GM23338 (cell line): ENCODE measurements around the gene LRMDA. TPM values are rescaled to one million over a fixed set of nuclear protein-coding genes. Genes with fewer than 3 reads are reported as not detected.

Experiments
- ATAC-seq: fragments of 200-7000 bp; cut with Tn5 transposase; 3 replicates; pipeline ENCODE4 v1.9.1; 2020
- DNase-seq: peaks from one replicate; pipeline ENCODE4 v3.0.0-alpha.2; 2015; ENCODE audit warnings: low spot score
- H2AFZ ChIP-seq: fragments of 200-600 bp; sonication (generic); 2 replicates; pipeline ENCODE4 v1.8.0; 2016; ENCODE audit warnings: antibody characterized with exemption, mild to moderate bottlenecking, moderate library complexity
- H3F3A ChIP-seq: fragments of 200-600 bp; sonication (generic); replicated peaks from 2 replicates; pipeline ENCODE4 v1.8.0; 2017; ENCODE audit warnings: antibody characterized with exemption, mixed run types, low read depth
- H3K27ac ChIP-seq: fragments of 200-600 bp; sonication (generic); 2 replicates; pipeline ENCODE4 v1.6.1; 2016; ENCODE audit warnings: low read depth
- H3K27me3 ChIP-seq: fragments of 200-600 bp; sonication (generic); 2 replicates; pipeline ENCODE4 v1.8.0; 2016; ENCODE audit warnings: mild to moderate bottlenecking, mixed run types, moderate library complexity; ENCODE audit not compliant: insufficient read depth
- H3K36me3 ChIP-seq: fragments of 200-600 bp; sonication (generic); 2 replicates; pipeline ENCODE4 v1.8.0; 2016; ENCODE audit warnings: mild to moderate bottlenecking; ENCODE audit not compliant: insufficient read depth
- H3K4me1 ChIP-seq: fragments of 200-600 bp; sonication (generic); 2 replicates; pipeline ENCODE4 v1.8.0; 2016; ENCODE audit warnings: mild to moderate bottlenecking, moderate library complexity; ENCODE audit not compliant: insufficient read depth
- H3K4me2 ChIP-seq: fragments of 200-600 bp; sonication (generic); 2 replicates; pipeline ENCODE4 v1.7.1; 2017; ENCODE audit warnings: mixed run types
- H3K4me3 ChIP-seq: fragments of 200-600 bp; sonication (generic); 2 replicates; pipeline ENCODE4 v1.6.1; 2016; ENCODE audit warnings: mixed run types
- H3K79me2 ChIP-seq: fragments of 200-600 bp; sonication (generic); replicated peaks from 2 replicates; pipeline ENCODE4 v1.8.0; 2017; ENCODE audit warnings: mild to moderate bottlenecking; ENCODE audit not compliant: insufficient read depth
- H3K9me2 ChIP-seq: fragments of 200-600 bp; sonication (generic); 2 replicates; pipeline ENCODE4 v1.8.0; 2017; ENCODE audit not compliant: insufficient read depth
- H4K20me1 ChIP-seq: fragments of 200-600 bp; sonication (generic); replicated peaks from 2 replicates; pipeline ENCODE4 v1.8.0; 2017; ENCODE audit warnings: mild to moderate bottlenecking; ENCODE audit not compliant: insufficient read depth
- H3K27ac Mint-ChIP-seq: 2 replicates; pipeline ENCODE4 v1.8.0; 2020; ENCODE audit warnings: inconsistent platforms, mild to moderate bottlenecking, moderate library complexity, mixed read lengths
- H3K27me3 Mint-ChIP-seq: 3 replicates; pipeline ENCODE4 v1.8.0; 2022; ENCODE audit warnings: low read depth, mild to moderate bottlenecking, moderate library complexity, mixed read lengths, inconsistent platforms; ENCODE audit not compliant: insufficient read depth, poor library complexity
- H3K36me3 Mint-ChIP-seq: 3 replicates; pipeline ENCODE4 v1.8.0; 2021; ENCODE audit warnings: low read depth, mild to moderate bottlenecking, inconsistent platforms, moderate library complexity, mixed read lengths
- H3K4me1 Mint-ChIP-seq: 3 replicates; pipeline ENCODE4 v1.8.0; 2020; ENCODE audit warnings: mild to moderate bottlenecking, inconsistent platforms, mixed read lengths
- H3K4me3 Mint-ChIP-seq: 3 replicates; pipeline ENCODE4 v1.8.0; 2021; ENCODE audit warnings: moderate library complexity, mild to moderate bottlenecking, inconsistent platforms, mixed read lengths
- H3K9me3 Mint-ChIP-seq: 3 replicates; pipeline ENCODE4 v1.8.0; 2020; ENCODE audit warnings: moderate library complexity, mild to moderate bottlenecking, inconsistent platforms, mixed read lengths
- CREB1 ChIP-seq: fragments of 250-450 bp; sonication (Bioruptor Pico); IDR thresholded peaks from 2 replicates; pipeline ENCODE4 v1.5.0; 2020; ENCODE audit warnings: low read depth, mild to moderate bottlenecking, moderate library complexity
- CTCF ChIP-seq, 2 experiments: fragments of 200-600 bp in 1 of 2; sonication (generic) in 1 of 2; conservative IDR thresholded peaks; 2 replicates each; pipeline versions ENCODE4 v1.5.1 to v1.6.1; 2016 to 2017; ENCODE audit warnings: antibody characterized with exemption in 2 of 2, low read depth in 2 of 2, mild to moderate bottlenecking in 2 of 2, moderate library complexity in 1 of 2
- EZH2phosphoT487 ChIP-seq: fragments of 200-600 bp; sonication (generic); IDR thresholded peaks from one replicate; pipeline ENCODE4 v1.8.1; 2018; ENCODE audit warnings: antibody characterized with exemption; ENCODE audit not compliant: unreplicated experiment
- JUNB ChIP-seq: IDR thresholded peaks from one replicate; pipeline ENCODE4 v1.6.1; 2016; ENCODE audit warnings: antibody characterized with exemption; ENCODE audit not compliant: unreplicated experiment
- NANOG ChIP-seq: IDR thresholded peaks from 2 replicates; pipeline ENCODE4 v1.6.1; 2016; ENCODE audit warnings: antibody characterized with exemption, borderline replicate concordance
- POLR2AphosphoS5 ChIP-seq: IDR thresholded peaks from 2 replicates; pipeline ENCODE4 v1.6.1; 2016; ENCODE audit warnings: antibody characterized with exemption, low read depth
- REST ChIP-seq: IDR thresholded peaks from one replicate; pipeline ENCODE4 v1.6.1; 2018; ENCODE audit warnings: antibody characterized with exemption; ENCODE audit not compliant: unreplicated experiment
- ZNF114 ChIP-seq: fragments of 250-450 bp; sonication (Bioruptor Pico); IDR thresholded peaks from 2 replicates; pipeline ENCODE4 v1.5.0; 2020; ENCODE audit warnings: mild to moderate bottlenecking, moderate library complexity
- ZNF331 ChIP-seq: fragments of 250-450 bp; sonication (Bioruptor Pico); IDR thresholded peaks from 2 replicates; pipeline ENCODE4 v1.5.0; 2020; ENCODE audit warnings: low read depth, mild to moderate bottlenecking, moderate library complexity
- ZNF462 ChIP-seq: fragments of 250-450 bp; sonication (Bioruptor Pico); IDR thresholded peaks from 2 replicates; pipeline ENCODE4 v1.5.0; 2020; ENCODE audit warnings: mild to moderate bottlenecking, moderate library complexity
- polyA plus RNA-seq: library from polyadenylated mRNA; unstranded; fragments of >200 nt; fragmentation: Nextera tagmentation; extraction: Ambion mirVana; gene quantifications from 2 replicates; pipeline ENCODE4 v1.2.1, GENCODE V29; 2016
- total RNA-seq: library from RNA; depleted of rRNA; stranded (reverse); fragments of >200 nt; shearing (Covaris generic); gene quantifications from 2 replicates; pipeline ENCODE4 v1.2.3, GENCODE V29; 2014

The LRMDA gene
- total and polyA plus RNA-seq, 2 experiments from 2014 or later: 0.90 to 1.8 TPM

- TF ChIP-seq JUNB: no peak
- no peak for TF ChIP-seq ZNF331 (CRISPR knock-in tag)
- TF ChIP-seq NANOG: no peak
- TF ChIP-seq REST: no peak
- no peak for TF ChIP-seq POLR2AphosphoS5
- TF ChIP-seq ZNF114 (CRISPR knock-in tag): no peak
Measured at GRCh38 chr10:76548716-76549115, 1117.3 kb downstream of the LRMDA start (continued).

GRCh38 chr10:76549171-76549570, 1117.7 kb downstream of the LRMDA start:
- DNase-seq (no peak), ATAC-seq (no peak)
- no peaks in the 10 kb centered on the region for H3K4me1 ChIP-seq
- no peaks in the 10 kb centered on the region for H3K9me2 ChIP-seq
- H3K36me3 ChIP-seq: no peaks in the 10 kb centered on the region
- no peak overlapping the region for H3K4me3 ChIP-seq
- no peaks in the 10 kb centered on the region for H3K27me3 ChIP-seq
- no peaks in the 10 kb centered on the region for H3K36me3 Mint-ChIP-seq
- no peak overlapping the region for H3K27ac Mint-ChIP-seq
- H3K27me3 Mint-ChIP-seq: peaks cover 3% of the 10 kb centered on the region
- H3K27ac ChIP-seq: no peak overlapping the region
- no peaks in the 10 kb centered on the region for H4K20me1 ChIP-seq
- no peaks in the 10 kb centered on the region for H3K9me3 Mint-ChIP-seq
- H3K79me2 ChIP-seq: no peaks in the 10 kb centered on the region
- H3K4me3 Mint-ChIP-seq: no peak overlapping the region
- no peak overlapping the region for H2AFZ ChIP-seq
- H3K4me2 ChIP-seq: no peak overlapping the region
- no peaks in the 10 kb centered on the region for H3F3A ChIP-seq
- 0 out of 3 replicates have a peak, but pooled peaks cover under 1% of the 10 kb centered on the region for H3K4me1 Mint-ChIP-seq
- TF ChIP-seq EZH2phosphoT487 (no peak), CREB1 (no peak), ZNF462 (no peak), NANOG (no peak), POLR2AphosphoS5 (no peak), CTCF (conservative IDR thresholded peaks at IDR 0.05; ENCODE audit: low read depth in 2 of 2) (no peak), JUNB (no peak), ZNF114 (CRISPR knock-in tag) (no peak), REST (no peak)
